SW 1271 (cell line): ENCODE results near the gene CD1D.
"Not testable (repeated sequence)": the region's sequence is repeated elsewhere in the genome, so short reads cannot be mapped to it uniquely, and the experiment has no call there.

Experiments used
- DNase-seq, 2 experiments: peaks; one replicate each; lab custom pipeline; 2025; lab: John Stamatoyannopoulos, UW

The CD1D gene

GRCh38 chr1:158176849-158177699, 3.6 kb upstream of the CD1D start:
- not testable (repeated sequence) for DNase-seq

DNA sequence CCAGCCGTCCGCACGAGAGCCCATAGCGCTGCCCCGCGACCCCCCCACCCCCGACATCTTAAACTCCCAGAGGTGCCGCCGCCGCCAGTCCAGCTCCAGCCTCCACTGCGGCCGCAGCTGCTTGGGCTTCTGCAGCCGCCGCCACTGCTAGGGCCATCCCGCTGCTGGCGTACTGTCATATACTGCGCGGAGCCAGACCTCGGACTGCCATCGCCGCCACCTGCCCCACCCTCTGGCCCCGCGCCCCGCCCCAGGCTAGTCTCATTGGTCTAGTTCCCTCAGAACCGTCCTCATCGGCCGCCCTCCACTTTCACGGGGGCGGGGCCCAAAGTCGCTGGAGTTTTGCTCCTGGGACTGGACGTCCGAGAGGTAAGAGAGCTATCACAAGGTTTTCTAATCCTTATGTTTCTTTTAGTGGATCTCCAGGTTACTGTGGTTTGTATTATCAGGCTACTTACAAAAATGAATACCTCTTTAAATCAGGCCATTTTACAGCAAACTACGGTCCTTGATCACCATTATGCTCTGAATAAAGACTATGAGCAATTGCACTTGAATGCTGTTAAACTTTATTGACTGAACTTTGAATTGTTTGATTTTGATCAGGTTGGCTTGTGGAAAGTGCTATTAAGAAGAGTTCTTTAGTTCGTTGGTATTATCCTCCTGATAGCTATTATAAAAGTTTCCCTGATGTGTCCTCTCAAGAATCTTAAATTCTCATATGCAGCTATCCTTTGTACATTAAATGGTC, 2.8 kb upstream of the CD1D start:
- no peak for DNase-seq

- no peak for DNase-seq
Measured at GRCh38 chr1:158179301-158180041, 1.2 kb upstream of the CD1D start.

GRCh38 chr1:158181577-158181922, 855 bp downstream of the CD1D start:
- DNase-seq: no peak

GRCh38 chr1:158185770-158186169, 5.1 kb downstream of the CD1D start:
- no peak for DNase-seq

GRCh38 chr1:158186180-158186579, 5.5 kb downstream of the CD1D start:
- DNase-seq: no peak

DNA sequence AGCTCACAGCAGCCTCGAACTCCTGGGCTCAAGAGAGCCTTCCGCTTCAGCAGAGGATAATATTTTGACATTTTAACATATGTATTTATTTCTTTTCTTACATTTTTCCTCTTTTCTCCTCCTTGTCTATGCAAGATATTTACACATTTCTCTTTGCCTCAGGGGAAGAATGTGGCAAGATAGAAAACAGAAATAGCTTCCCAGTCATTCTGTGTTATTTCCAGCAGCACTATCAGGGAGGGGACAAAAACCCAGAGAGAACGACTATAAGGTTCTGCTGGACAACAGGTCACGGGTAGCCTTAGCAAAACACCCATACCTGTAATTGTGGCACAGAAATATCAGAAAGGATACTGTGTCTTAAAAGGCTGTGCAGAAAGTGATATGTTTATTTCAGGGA, 7.9 kb downstream of the CD1D start:
- no peak for DNase-seq

DNA sequence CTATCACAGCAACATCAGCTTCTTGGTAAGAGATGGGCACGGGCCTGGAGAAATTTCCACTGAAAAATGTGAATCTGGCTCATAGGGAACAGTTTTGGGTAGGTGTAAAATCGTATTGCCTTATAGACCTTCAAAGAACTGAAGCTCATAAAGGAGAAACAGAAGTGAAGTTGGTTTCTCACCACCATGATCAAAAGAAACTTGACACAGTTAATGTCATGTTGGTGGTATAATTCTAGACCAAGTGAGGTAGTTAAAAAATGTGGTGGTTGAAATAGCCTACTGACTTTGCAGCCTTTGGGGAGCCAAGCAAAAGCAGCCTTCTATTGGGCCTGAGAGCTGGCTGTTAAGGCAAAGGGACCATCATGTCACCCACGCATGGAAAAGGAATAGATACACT, 8.9 kb downstream of the CD1D start:
- no peak for DNase-seq

- no peak for DNase-seq
Measured at GRCh38 chr1:158191299-158191698, 10.6 kb downstream of the CD1D start.

DNA sequence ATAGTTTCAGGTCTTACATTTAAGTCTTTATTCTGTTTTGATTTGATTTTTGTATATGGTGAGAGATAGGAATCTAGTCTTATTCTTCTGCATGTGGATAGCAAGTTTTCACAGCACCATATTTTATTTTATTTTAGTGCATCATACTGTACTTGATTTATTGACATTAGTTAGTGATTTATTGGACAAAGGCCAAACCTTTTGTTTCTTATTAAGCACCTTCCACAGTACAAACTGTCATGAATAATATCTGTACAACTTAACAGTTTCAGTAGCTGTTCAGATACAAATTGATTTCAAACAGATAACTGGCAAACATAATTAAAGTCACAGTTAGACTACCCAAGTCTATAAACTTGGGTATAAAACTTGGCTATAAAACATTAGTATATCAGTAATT, 15.8 kb downstream of the CD1D start:
- DNase-seq: no peak

DNA sequence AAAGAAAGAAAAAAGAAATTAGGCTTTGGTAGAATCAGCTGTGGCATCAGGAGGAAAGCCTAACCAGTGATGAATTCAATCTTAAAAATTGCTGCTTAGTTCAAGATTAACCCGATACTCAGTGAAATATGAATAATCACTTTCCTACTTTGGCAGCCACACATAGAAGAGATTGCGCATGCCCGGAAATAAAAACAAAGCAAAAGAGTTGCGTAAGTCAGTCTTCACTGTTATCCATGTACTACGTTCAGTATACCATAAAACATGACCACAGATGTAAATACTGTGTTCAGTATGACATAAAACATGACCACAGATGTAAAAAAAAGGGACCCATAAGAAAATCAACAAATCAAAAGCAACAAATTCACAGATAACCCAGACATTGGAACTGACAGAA, 19.2 kb downstream of the CD1D start:
- no peak for DNase-seq

DNA sequence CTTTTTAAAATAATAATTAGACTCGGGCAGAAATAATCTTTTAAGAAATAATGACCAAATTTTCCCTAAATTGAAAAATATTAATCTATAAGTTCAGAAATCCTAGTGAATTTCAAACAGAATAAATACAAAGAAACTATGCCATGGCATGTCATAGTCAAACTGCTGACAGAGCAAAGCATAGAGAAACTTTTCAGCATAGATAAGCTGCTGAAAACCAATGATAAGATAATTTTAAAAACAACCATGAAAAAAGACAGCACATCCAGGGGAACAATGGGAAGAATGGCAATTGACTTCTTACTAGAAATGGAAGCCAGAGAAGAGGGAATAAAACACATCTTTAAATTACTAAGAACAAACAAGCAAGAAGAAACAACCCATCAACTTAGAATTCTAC, 19.8 kb downstream of the CD1D start:
- DNase-seq: no peak

GRCh38 chr1:158203693-158204457, 23.2 kb downstream of the CD1D start:
- DNase-seq: peak; percentile 23 to 63

DNA sequence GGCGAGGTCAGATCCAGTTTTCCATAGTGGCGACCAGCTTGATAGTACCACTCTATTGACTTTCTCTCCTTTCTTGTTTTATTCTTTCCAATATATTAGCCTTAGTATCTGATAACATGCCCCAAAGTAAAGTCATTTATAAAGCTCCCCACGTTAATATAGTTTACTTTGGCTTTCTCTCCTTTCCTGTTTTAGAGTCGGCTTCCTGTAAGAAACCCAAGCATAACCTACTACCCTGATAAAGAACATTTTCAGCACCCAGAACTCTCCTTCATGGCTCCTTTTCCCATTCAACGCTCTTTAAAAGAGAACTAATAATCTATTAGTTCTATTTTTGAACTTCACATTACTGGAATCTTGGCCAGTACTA, 23.7 kb downstream of the CD1D start:
- no peak for DNase-seq

DNA sequence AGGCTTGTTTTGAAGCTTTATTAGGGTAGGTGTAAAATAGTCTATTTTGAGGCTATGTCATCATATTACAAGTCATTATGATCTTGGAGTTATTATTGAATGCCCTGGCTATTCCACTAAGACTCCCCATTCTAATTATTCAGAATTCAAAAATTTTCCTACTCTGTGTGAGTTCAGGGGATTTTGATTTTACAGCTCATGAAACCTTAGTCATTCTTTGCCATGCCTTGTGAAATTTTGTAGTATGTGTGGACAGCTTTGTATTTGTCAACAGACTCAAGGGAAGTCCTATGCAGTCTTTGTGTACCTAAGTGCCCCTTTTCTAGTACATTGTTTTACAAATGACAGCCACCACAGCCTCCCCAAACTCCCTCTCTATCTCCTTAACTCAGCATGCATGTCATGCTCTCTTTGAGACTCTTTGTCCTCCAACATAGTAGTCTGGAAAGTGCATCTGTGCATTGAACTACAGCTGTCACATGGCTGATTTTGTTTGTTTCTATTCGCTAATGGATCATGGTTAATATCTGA, 28.0 kb downstream of the CD1D start:
- no peak for DNase-seq

- DNase-seq: no peak
Measured at GRCh38 chr1:158212320-158212719, 31.6 kb downstream of the CD1D start.

GRCh38 chr1:158223445-158223844, 42.8 kb downstream of the CD1D start:
- not testable (repeated sequence) for DNase-seq

- DNase-seq: no peak
Measured at GRCh38 chr1:158227904-158228623, 47.4 kb downstream of the CD1D start.
